GM19351 (cell line): ENCODE measurements around the gene PCDHGC4.

ENCODE experiments used
- ATAC-seq: cut with Tn5 transposase; IDR thresholded peaks from one replicate; pipeline ENCODE4 v1.9.1; 2021; ENCODE audit warnings: mild to moderate bottlenecking, moderate library complexity; ENCODE audit not compliant: unreplicated experiment

PCDHGC4 gene

GRCh38 chr5:141527426-141527825 lies 42.6 kb downstream of the PCDHGC4 start:
- ATAC-seq, result no peak

GRCh38 chr5:141528291-141528984 lies 43.6 kb downstream of the PCDHGC4 start:
- ATAC-seq, result no peak

- ATAC-seq, result no peak
Measured at GRCh38 chr5:141529002-141529401, 44.2 kb downstream of the PCDHGC4 start.

- ATAC-seq, result peak; percentile 73
Measured at GRCh38 chr5:141529873-141530272, 45.0 kb downstream of the PCDHGC4 start.

GRCh38 chr5:141532726-141533125 lies 47.9 kb downstream of the PCDHGC4 start:
- ATAC-seq, result no peak

- no peak for ATAC-seq
Measured at GRCh38 chr5:141533897-141534296, 49.1 kb downstream of the PCDHGC4 start.

- no peak for ATAC-seq
Measured at GRCh38 chr5:141534492-141535213, 49.8 kb downstream of the PCDHGC4 start.
